GM20000 (cell line): Measurements from ENCODE around the gene RANBP1.

Experiments
- DNase-seq: peaks from one replicate; pipeline ENCODE4 v3.0.0; 2012; ENCODE audit warnings: low spot score
- CTCF ChIP-seq: IDR thresholded peaks from 2 replicates; pipeline ENCODE4 v1.5.1; 2012; ENCODE audit warnings: mild to moderate bottlenecking, control low read depth; ENCODE audit errors: extremely low read depth, missing control alignments

Gene RANBP1

GRCh38 chr22:20174785-20175596, 59.1 kb downstream of the RANBP1 start:
- DNase-seq = no peak

GRCh38 chr22:20175597-20175900, 59.6 kb downstream of the RANBP1 start:
- no peak for TF ChIP-seq CTCF
- DNase-seq = no peak

More at GRCh38 chr22:20174785-20175596, 59.1 kb downstream of the RANBP1 start:
- TF ChIP-seq CTCF = no peak

GRCh38 chr22:20176421-20177085, 60.6 kb downstream of the RANBP1 start:
- TF ChIP-seq CTCF = no peak
- DNase-seq = no peak
